Kidney (tissue), 14 donors: ENCODE results near the gene UBE3C. TPM values are rescaled to one million over a fixed set of nuclear protein-coding genes. Genes with fewer than 3 reads are reported as not detected.

ENCODE experiments used
- DNase-seq, 5 donors: peaks; one replicate each; pipeline ENCODE4 v3.0.0-alpha.2; 2013 to 2020
- FAIRE-seq: peaks from 2 replicates; lab custom pipeline; 2012; peaks lifted over from hg19 to GRCh38; lab: Jason Lieb, UNC
- H3K27ac ChIP-seq, 2 donors: one replicate each; pipeline ENCODE4 v1.7.0; 2013; ENCODE audit warnings: low read depth in 2 of 2, low read length in 2 of 2, inconsistent platforms in 1 of 2
- H3K27me3 ChIP-seq: one replicate; pipeline ENCODE4 v1.7.1; 2013; ENCODE audit warnings: low read length, inconsistent platforms; ENCODE audit not compliant: control insufficient read depth, insufficient read depth
- H3K36me3 ChIP-seq, 3 donors: one replicate each; pipeline versions ENCODE4 v1.7.0 to v1.7.1; 2013; ENCODE audit warnings: low read length in 3 of 3, control low read depth in 1 of 3, inconsistent platforms in 1 of 3; ENCODE audit not compliant: insufficient read depth in 3 of 3, control insufficient read depth in 2 of 3
- H3K4me1 ChIP-seq, 3 donors: one replicate each; pipeline versions ENCODE4 v1.7.0 to v1.7.1; 2013; ENCODE audit warnings: low read length in 3 of 3, inconsistent platforms in 1 of 3, low read depth in 1 of 3; ENCODE audit not compliant: control insufficient read depth in 2 of 3, insufficient read depth in 2 of 3
- H3K4me3 ChIP-seq, 3 donors: one replicate each; pipeline versions ENCODE4 v1.7.0 to v1.8.1; 2013; ENCODE audit warnings: low read length in 3 of 3, control low read depth in 1 of 3, inconsistent platforms in 1 of 3
- H3K9ac ChIP-seq, 3 donors: one replicate each; pipeline versions ENCODE4 v1.7.0 to v1.7.1; 2013; ENCODE audit warnings: low read length in 3 of 3, control low read depth in 1 of 3, inconsistent platforms in 1 of 3
- H3K9me3 ChIP-seq, 3 donors: one replicate each; pipeline versions ENCODE4 v1.7.0 to v1.7.1; 2013; ENCODE audit warnings: low read length in 3 of 3, control low read depth in 1 of 3, inconsistent platforms in 1 of 3; ENCODE audit not compliant: control insufficient read depth in 2 of 3, insufficient read depth in 1 of 3
- intact Hi-C: fragments of 100-400 bp; cut with DNase I; formaldehyde crosslinking; loops from one replicate; pipeline ENCODE4 v1.11.1; 2022
- polyA plus RNA-seq: library from polyadenylated mRNA; stranded (reverse); fragments of 350-450 nt; fragmentation: Illumina TruSeq; extraction: RNeasy Lipid Tissue Mini Kit (QIAGEN cat#74804); gene quantifications from one replicate; pipeline ENCODE4 v1.2.3, GENCODE V29; 2014; ENCODE audit warnings: low read depth, low replicate concordance; ENCODE audit not compliant: insufficient read depth
- total RNA-seq: library from RNA; stranded (reverse); fragmentation: NEBNext Ultra II Directional; extraction: Animal tissue kit (Norgen Biotek cat#: 25700); gene quantifications from one replicate; pipeline ENCODE4 v1.2.1, GENCODE V29; 2021
- TF ChIP-seq, protein P1 (sequence below): IDR thresholded peaks from 3 replicates; pipeline ENCODE4 v1.5.1; 2012; ENCODE audit warnings: mild to moderate bottlenecking, moderate library complexity, borderline replicate concordance; ENCODE audit not compliant: insufficient read depth; ENCODE audit errors: extremely low read depth
- donor health status: control.
- donor health status: control.
- donor health status: control.
- donor health status: control.
- donor health status: control.
- donor health status: DM: yes; HTN: yes; CAD: no.
- donor health status: Normal renal cell carcinoma (clear cell type).

The UBE3C gene
- total and polyA plus RNA-seq, 2 donors from 2014 or later, result 20.9 to 58.5 TPM

DNA sequence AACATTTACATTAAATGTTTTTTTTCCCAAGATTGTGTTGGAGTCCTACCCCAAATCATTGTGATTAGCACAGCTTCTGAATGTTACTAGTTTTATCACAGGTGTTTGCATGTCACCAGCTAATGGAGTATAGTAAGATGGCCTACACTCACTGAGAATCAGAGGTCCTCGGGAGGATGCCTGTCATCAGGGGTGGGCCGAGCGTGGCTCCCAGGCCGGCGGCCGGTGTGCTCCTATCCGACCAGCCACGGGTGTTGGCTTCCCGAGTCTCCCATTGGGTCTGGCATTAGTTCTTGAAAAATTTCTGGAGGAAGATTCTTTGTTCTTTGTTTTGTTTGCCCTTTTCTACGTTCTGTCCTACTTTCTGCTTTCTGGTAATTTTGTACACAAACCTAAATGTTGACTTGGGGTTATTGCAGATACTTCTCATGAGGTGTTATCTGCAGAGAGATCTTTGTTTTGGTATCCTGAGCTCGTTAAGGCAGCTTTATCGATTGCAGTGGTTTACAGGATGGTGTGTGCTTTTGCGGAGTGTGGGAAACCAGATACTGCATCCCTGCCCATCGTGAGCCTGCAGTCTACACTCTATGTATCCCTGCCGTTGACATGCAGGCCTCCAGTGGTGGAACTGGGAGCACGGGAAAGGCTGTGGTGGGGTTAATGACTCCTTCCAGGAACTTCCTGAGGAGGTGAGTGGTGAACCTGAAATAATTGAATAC is 130.8 kb downstream of the UBE3C start:
- H3K4me3 ChIP-seq, result no peak overlapping the region
- no peaks in the 10 kb centered on the region for H3K27me3 ChIP-seq
- intact Hi-C loops, result no loop called here
- TF ChIP-seq, protein P1, sequence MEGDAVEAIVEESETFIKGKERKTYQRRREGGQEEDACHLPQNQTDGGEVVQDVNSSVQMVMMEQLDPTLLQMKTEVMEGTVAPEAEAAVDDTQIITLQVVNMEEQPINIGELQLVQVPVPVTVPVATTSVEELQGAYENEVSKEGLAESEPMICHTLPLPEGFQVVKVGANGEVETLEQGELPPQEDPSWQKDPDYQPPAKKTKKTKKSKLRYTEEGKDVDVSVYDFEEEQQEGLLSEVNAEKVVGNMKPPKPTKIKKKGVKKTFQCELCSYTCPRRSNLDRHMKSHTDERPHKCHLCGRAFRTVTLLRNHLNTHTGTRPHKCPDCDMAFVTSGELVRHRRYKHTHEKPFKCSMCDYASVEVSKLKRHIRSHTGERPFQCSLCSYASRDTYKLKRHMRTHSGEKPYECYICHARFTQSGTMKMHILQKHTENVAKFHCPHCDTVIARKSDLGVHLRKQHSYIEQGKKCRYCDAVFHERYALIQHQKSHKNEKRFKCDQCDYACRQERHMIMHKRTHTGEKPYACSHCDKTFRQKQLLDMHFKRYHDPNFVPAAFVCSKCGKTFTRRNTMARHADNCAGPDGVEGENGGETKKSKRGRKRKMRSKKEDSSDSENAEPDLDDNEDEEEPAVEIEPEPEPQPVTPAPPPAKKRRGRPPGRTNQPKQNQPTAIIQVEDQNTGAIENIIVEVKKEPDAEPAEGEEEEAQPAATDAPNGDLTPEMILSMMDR, result no peak
- no peak overlapping the region for H3K9ac ChIP-seq
- peaks cover 0 to 6% (median 5%) of the 10 kb centered on the region in 3 donors for H3K4me1 ChIP-seq
- no peaks in the 10 kb centered on the region for H3K9me3 ChIP-seq
- no peak for DNase-seq
- no peak for FAIRE-seq
- H3K36me3 ChIP-seq, result peaks cover 3 to 30% (median 29%) of the 10 kb centered on the region in 3 donors
- no peak overlapping the region for H3K27ac ChIP-seq

DNA sequence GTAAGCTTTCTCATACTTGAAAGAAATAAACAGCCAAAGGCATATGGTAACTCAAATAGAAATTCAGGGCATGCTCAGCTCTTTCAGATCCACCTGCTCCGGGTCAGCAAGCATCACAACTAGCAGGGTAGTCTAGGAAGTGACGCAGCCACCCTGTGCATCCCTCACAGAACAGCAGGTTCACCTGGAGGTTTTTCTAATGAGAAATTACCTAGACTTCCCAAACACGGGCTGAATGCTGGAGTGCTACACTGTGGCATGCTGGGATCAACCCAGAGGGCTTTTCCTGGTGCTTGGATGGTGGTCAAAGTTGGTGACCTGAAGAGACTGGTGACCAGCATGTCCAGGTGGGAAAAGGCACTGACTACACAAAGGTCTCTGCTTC is 131.3 kb downstream of the UBE3C start:
- Histone ChIP-seq H3K27me3 (no peaks in the 10 kb centered on the region), H3K9me3 (no peaks in the 10 kb centered on the region), H3K9ac (no peak overlapping the region), H3K27ac (no peak overlapping the region), H3K36me3 (peaks cover 3 to 30% (median 26%) of the 10 kb centered on the region in 3 donors), H3K4me3 (no peak overlapping the region), H3K4me1 (peaks cover 0 to 6% (median 5%) of the 10 kb centered on the region in 3 donors)
- TF ChIP-seq, protein P1, result no peak
- FAIRE-seq, result no peak
- peak in 1 of 5 donors; percentile 39 for DNase-seq
- intact Hi-C loops, result no loop called here

DNA sequence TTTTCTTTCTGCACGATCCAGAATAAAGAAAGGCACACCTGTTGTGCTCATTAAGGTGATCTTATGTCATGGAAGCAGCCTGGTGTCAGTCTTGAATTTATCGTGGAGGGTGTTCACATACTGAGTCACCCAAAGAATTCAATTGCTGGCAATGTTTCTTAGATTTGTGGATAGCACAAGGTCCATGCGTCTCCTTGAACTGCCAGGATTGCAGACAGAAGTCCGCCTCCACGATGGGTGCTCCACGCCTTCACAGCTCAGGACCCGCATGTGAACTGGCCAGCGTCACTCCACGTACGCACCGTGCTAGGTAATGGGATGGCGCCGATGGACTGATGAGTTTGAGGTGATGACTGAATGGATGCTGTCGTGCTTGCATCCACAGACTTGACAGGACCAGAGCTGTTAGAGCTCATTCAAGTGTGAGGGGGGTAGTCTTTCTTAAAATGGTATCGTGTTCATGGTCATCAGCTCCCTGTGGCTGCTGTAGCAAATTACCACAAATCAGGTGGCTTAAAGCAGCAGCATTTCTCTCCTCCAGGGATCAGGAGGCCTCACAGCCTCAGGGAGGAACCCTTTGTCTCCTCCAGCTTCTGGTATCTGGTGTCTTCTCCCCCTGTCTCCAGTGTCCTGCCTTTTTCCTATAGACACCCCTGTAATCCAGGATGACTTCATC is 132.7 kb downstream of the UBE3C start:
- Histone ChIP-seq H3K9ac (no peak overlapping the region), H3K4me1 (peaks cover 0 to 6% (median 5%) of the 10 kb centered on the region in 3 donors), H3K27me3 (no peaks in the 10 kb centered on the region), H3K27ac (no peak overlapping the region), H3K9me3 (no peaks in the 10 kb centered on the region), H3K36me3 (peaks cover 3 to 23% (median 20%) of the 10 kb centered on the region in 3 donors), H3K4me3 (no peak overlapping the region)
- TF ChIP-seq, protein P1, result no peak
- FAIRE-seq (no peak), DNase-seq (peak in 3 of 5 donors; percentile 34 to 47 (median 37))
- intact Hi-C loops, result no loop called here
